ENCODE measurements around the gene CYTH3.

DNA sequence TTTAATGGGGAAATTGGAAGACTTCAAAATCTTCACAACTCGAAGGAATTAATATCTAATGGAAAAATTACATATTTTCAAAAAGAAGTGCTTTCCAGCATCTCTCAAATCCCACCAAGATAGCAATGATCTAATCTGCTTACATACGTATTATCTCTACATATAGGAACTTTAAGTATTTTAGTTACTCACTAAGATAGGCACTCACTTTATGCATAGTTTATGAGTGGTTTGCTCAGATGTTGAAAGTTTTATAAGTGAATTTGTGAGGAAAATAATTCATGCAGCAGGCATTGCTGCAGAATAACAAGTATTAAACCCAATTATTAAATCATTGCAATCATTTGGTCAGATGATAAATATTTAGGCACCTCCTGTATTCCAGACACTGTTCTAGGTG is 2.3 kb upstream of the CYTH3 start:
- TF ChIP-seq CTCF (IDR thresholded peaks at IDR 0.05; ENCODE audit: extremely low read depth in 1 of 2, insufficient read depth in 1 of 2, low read depth in 1 of 2, low read length in 2 of 2) (no peak), POLR2A (IDR thresholded peaks at IDR 0.05; ENCODE audit: low read depth, low read length) (no peak), FOS (IDR thresholded peaks at IDR 0.05; ENCODE audit: borderline replicate concordance, insufficient read depth, low read length) (no peak), EZH2 (IDR thresholded peaks at IDR 0.05; ENCODE audit: borderline replicate concordance, low read depth, low read length, severe bottlenecking) (no peak), POLR2AphosphoS5 (IDR thresholded peaks at IDR 0.05; ENCODE audit: insufficient read depth, low read depth, low read length) (no peak), MYC (IDR thresholded peaks at IDR 0.05; ENCODE audit: low read depth, low read length) (no peak), JUN (IDR thresholded peaks at IDR 0.05; ENCODE audit: borderline replicate concordance, insufficient read depth, insufficient read length, low read depth) (no peak)
- TF ChIP-seq, protein P1, sequence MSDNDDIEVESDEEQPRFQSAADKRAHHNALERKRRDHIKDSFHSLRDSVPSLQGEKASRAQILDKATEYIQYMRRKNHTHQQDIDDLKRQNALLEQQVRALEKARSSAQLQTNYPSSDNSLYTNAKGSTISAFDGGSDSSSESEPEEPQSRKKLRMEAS (IDR thresholded peaks at IDR 0.05; ENCODE audit: insufficient read depth, insufficient read length) = no peak

All from endothelial cell of umbilical vein (primary cell).